ENCODE results near the gene WDR18. TPM values are rescaled to one million over a fixed set of nuclear protein-coding genes. Genes with fewer than 3 reads are reported as not detected.

WDR18 gene
- total RNA-seq, 1 experiment from 2014 or later = 41.1 TPM

DNA sequence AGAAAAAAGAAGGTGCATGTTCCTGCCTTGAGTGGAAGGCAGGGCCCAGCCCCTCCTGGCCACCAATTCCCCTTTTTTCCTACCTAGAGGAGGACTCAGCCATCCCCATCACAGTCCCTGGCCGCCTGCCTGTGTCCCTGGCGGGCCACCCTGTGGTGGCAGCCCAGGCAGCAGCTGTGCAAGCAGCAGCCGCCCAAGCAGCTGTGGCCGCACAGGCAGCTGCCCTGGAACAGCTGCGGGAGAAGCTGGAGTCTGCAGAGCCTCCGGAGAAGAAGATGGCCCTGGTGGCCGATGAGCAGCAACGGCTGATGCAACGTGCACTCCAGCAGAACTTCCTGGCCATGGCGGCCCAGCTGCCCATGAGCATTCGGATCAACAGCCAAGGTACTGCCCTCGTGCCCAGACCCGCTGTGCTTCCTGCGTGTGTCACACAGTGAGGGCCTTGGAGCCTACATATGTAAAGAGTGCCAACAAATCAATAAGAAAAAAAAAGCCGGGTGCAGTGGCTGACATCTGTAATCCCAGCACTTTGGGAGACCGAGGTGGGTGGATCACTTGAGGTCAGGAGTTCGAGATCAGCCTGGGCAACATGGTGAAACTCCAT, 17.6 kb upstream of the WDR18 start:
- no peak overlapping the region for H2AFZ ChIP-seq (ENCODE audit: low read length)
- no peaks in the 10 kb centered on the region for H3K36me3 ChIP-seq (ENCODE audit: insufficient read depth, low read length)
- no peaks in the 10 kb centered on the region for H3K79me2 ChIP-seq (ENCODE audit: low read length)
- no peaks in the 10 kb centered on the region for H3K4me1 ChIP-seq (ENCODE audit: low read length)
- H4K20me1 ChIP-seq (ENCODE audit: insufficient read depth, low read depth, low read length) = no peaks in the 10 kb centered on the region
- peaks cover 6% of the 10 kb centered on the region for H3K9me3 ChIP-seq (ENCODE audit: low read length)
- DNase-seq = no peak
- no peaks in the 10 kb centered on the region for H3K27me3 ChIP-seq (ENCODE audit: low read length)
- no peak overlapping the region for H3K9ac ChIP-seq (ENCODE audit: low read length)
- H3K4me3 ChIP-seq (ENCODE audit: low read length) = no peak overlapping the region
- H3K27ac ChIP-seq (ENCODE audit: low read length) = no peak overlapping the region
- H3K9me2 ChIP-seq (replicated peaks; ENCODE audit: insufficient read depth, low read length) = no peaks in the 10 kb centered on the region
- H3K4me2 ChIP-seq (ENCODE audit: low read depth, low read length, poor library complexity, severe bottlenecking) = no peak overlapping the region

DNA sequence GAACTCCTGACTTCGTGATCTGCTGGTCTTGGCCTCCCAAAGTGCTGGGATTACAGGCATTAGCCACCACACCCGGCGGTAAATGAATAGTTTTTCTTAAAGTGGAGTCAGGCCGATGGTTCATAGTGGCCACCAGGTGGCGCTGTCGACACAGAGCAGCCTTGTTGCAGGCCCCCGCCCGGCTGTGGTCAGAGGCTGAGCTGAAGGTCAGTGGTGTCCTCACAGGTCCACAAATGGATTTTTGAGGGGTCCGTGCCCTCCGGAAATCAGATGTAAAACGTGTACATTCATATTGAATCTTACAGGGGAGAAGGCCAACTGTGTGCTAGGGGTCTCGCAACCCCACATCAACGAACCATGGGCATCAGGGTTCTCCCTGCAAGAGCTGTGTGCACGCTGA, 13.4 kb upstream of the WDR18 start:
- H3K9ac ChIP-seq (ENCODE audit: low read length) = no peak overlapping the region
- no peaks in the 10 kb centered on the region for H4K20me1 ChIP-seq (ENCODE audit: insufficient read depth, low read depth, low read length)
- no peaks in the 10 kb centered on the region for H3K27me3 ChIP-seq (ENCODE audit: low read length)
- H3K27ac ChIP-seq (ENCODE audit: low read length) = no peak overlapping the region
- H3K4me3 ChIP-seq (ENCODE audit: low read length) = no peak overlapping the region
- H3K4me1 ChIP-seq (ENCODE audit: low read length) = no peaks in the 10 kb centered on the region
- peaks cover 6% of the 10 kb centered on the region for H3K9me3 ChIP-seq (ENCODE audit: low read length)
- H3K9me2 ChIP-seq (replicated peaks; ENCODE audit: insufficient read depth, low read length) = no peaks in the 10 kb centered on the region
- H2AFZ ChIP-seq (ENCODE audit: low read length) = no peak overlapping the region
- no peaks in the 10 kb centered on the region for H3K79me2 ChIP-seq (ENCODE audit: low read length)
- H3K4me2 ChIP-seq (ENCODE audit: low read depth, low read length, poor library complexity, severe bottlenecking) = no peak overlapping the region
- H3K36me3 ChIP-seq (ENCODE audit: insufficient read depth, low read length) = no peaks in the 10 kb centered on the region
- DNase-seq = peak; percentile 60

DNA sequence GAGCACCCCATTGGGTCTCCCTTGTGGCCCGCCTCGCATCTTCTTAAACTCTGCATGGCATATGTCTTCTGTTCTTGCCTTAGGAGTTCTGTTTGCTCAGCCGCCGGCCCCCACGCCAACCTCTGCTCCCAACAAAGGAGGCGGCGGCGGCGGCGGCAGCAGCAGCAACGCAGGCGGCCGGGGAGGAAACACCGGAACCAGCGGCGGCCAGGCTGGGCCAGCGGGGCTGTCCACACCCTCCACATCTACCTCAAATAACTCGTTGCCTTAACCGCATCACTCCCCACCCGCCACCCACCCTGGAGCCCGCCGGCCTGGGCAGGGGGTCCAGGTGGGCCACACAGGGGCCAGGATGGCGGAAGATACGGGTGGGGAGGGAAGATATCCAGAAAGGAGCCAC, 12.3 kb upstream of the WDR18 start:
- H3K4me2 ChIP-seq (ENCODE audit: low read depth, low read length, poor library complexity, severe bottlenecking) = no peak overlapping the region
- peaks cover 6% of the 10 kb centered on the region for H3K9me3 ChIP-seq (ENCODE audit: low read length)
- DNase-seq = no peak
- no peaks in the 10 kb centered on the region for H3K27me3 ChIP-seq (ENCODE audit: low read length)
- no peaks in the 10 kb centered on the region for H3K36me3 ChIP-seq (ENCODE audit: insufficient read depth, low read length)
- H2AFZ ChIP-seq (ENCODE audit: low read length) = no peak overlapping the region
- no peak overlapping the region for H3K27ac ChIP-seq (ENCODE audit: low read length)
- H3K9ac ChIP-seq (ENCODE audit: low read length) = no peak overlapping the region
- H3K4me3 ChIP-seq (ENCODE audit: low read length) = no peak overlapping the region
- H3K4me1 ChIP-seq (ENCODE audit: low read length) = no peaks in the 10 kb centered on the region
- no peaks in the 10 kb centered on the region for H3K79me2 ChIP-seq (ENCODE audit: low read length)
- H4K20me1 ChIP-seq (ENCODE audit: insufficient read depth, low read depth, low read length) = no peaks in the 10 kb centered on the region
- no peaks in the 10 kb centered on the region for H3K9me2 ChIP-seq (replicated peaks; ENCODE audit: insufficient read depth, low read length)

DNA sequence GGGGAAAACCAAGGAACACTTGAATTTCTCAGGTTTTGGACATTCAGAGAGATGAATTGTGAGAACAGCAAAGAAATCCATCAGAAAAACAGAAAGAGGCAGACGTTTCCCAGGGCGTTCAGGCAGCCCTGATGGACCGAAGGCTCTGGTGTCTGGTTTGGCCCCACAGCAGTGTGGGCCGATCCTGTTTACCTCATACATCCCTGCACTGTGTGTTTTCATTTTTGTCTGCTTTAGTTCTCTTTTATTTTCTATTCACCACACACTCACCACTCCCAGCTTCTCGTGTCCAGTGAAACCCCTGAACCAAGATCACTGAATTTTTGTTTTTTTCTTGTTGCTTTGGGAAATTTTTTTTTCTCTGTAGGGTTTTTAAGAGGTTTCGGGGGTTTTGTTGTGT, 11.9 kb upstream of the WDR18 start:
- no peak overlapping the region for H3K27ac ChIP-seq (ENCODE audit: low read length)
- H3K4me3 ChIP-seq (ENCODE audit: low read length) = no peak overlapping the region
- DNase-seq = no peak
- no peaks in the 10 kb centered on the region for H4K20me1 ChIP-seq (ENCODE audit: insufficient read depth, low read depth, low read length)
- no peak overlapping the region for H3K4me2 ChIP-seq (ENCODE audit: low read depth, low read length, poor library complexity, severe bottlenecking)
- no peak overlapping the region for H2AFZ ChIP-seq (ENCODE audit: low read length)
- H3K9ac ChIP-seq (ENCODE audit: low read length) = no peak overlapping the region
- no peaks in the 10 kb centered on the region for H3K79me2 ChIP-seq (ENCODE audit: low read length)
- peaks cover 6% of the 10 kb centered on the region for H3K9me3 ChIP-seq (ENCODE audit: low read length)
- H3K9me2 ChIP-seq (replicated peaks; ENCODE audit: insufficient read depth, low read length) = no peaks in the 10 kb centered on the region
- H3K27me3 ChIP-seq (ENCODE audit: low read length) = no peaks in the 10 kb centered on the region
- no peaks in the 10 kb centered on the region for H3K36me3 ChIP-seq (ENCODE audit: insufficient read depth, low read length)
- no peaks in the 10 kb centered on the region for H3K4me1 ChIP-seq (ENCODE audit: low read length)

DNA sequence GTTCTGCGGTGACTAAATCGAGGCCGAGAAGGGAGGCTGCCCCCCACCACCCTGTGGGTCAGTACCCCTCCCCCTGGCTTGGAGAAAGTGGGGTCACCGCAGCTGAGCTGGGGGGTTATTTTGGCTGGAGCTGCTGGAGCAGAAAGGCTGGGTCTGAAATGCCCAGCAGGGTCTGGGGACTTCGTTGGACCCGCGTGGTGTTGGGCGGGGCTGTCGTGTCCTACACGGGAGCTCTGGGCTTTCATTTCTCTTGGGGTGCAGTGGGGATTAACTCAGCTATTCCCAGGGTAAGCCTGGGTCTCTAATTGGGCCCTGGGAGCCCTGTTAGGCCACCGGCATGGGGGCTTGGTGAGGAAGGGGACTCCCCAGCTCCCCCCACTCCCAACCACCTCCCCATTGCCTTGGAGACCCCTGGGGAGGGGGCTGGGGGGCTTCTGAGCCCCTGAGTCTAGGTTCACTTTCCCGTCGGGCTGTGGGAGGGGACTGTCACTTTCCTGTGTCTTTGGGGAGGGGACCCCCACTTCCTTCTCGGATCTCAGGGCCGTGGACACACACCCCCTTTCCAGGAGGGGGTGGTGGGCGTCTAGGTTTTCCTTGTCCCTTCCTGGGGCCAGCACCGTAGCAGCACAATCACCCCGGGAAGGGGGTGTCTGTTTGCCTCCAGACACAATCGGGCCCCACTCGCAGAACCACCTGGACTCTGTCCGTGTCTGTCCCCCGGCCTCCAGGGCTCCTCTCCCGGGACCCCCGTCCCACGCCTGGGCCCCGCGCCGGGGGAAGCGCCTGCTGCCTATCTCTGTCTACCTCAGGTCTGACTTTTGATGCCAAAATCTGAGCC, 10.2 kb upstream of the WDR18 start:
- no peak overlapping the region for H3K4me2 ChIP-seq (ENCODE audit: low read depth, low read length, poor library complexity, severe bottlenecking)
- DNase-seq = no peak
- no peaks in the 10 kb centered on the region for H3K36me3 ChIP-seq (ENCODE audit: insufficient read depth, low read length)
- no peak overlapping the region for H3K4me3 ChIP-seq (ENCODE audit: low read length)
- no peaks in the 10 kb centered on the region for H3K27me3 ChIP-seq (ENCODE audit: low read length)
- no peak overlapping the region for H3K27ac ChIP-seq (ENCODE audit: low read length)
- H3K9me2 ChIP-seq (replicated peaks; ENCODE audit: insufficient read depth, low read length) = no peaks in the 10 kb centered on the region
- no peak overlapping the region for H3K9ac ChIP-seq (ENCODE audit: low read length)
- no peaks in the 10 kb centered on the region for H4K20me1 ChIP-seq (ENCODE audit: insufficient read depth, low read depth, low read length)
- peaks cover 6% of the 10 kb centered on the region for H3K9me3 ChIP-seq (ENCODE audit: low read length)
- H3K4me1 ChIP-seq (ENCODE audit: low read length) = no peaks in the 10 kb centered on the region
- H3K79me2 ChIP-seq (ENCODE audit: low read length) = no peaks in the 10 kb centered on the region
- no peak overlapping the region for H2AFZ ChIP-seq (ENCODE audit: low read length)

DNA sequence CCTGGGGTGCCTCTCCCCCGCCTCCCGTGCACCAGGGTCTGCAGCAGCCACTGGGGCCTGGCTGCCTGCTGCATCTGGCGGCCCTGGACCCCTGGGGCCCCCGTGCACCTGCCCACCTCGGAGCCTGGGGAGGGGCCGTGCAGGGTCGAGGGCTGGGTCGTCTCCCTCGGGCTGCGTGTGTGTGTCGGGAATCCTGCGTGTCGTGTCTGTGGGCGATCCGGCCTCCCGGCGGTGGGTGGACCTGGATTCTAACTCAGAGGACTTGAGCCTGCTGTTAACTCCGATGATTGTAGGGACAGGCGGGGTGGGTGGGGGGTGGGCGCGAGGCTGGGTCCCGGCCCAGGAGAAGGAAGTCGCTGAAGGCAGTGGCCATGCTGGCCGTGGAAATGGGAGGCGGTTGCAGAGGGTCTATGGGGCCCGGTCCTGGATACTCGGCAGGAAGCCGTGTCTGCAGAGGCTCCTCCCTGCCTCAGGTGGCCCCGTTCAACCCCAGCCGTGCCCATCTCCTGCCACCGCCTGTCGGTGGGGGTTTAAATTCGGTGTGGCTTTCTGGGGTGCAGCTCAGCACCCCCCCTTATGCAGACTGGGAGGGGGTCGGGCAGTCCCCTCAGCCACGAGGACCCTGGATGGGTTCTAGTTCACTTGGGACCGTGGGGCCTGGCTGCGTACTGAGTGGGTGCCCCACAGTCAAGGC, 9.4 kb upstream of the WDR18 start:
- Histone ChIP-seq H3K9me2 (replicated peaks; ENCODE audit: insufficient read depth, low read length) (no peaks in the 10 kb centered on the region), H2AFZ (ENCODE audit: low read length) (no peak overlapping the region), H3K4me2 (ENCODE audit: low read depth, low read length, poor library complexity, severe bottlenecking) (no peak overlapping the region), H3K9me3 (ENCODE audit: low read length) (peaks cover 6% of the 10 kb centered on the region), H3K27ac (ENCODE audit: low read length) (no peak overlapping the region), H3K36me3 (ENCODE audit: insufficient read depth, low read length) (no peaks in the 10 kb centered on the region), H3K4me1 (ENCODE audit: low read length) (no peaks in the 10 kb centered on the region), H3K79me2 (ENCODE audit: low read length) (no peaks in the 10 kb centered on the region), H3K4me3 (ENCODE audit: low read length) (no peak overlapping the region), H4K20me1 (ENCODE audit: insufficient read depth, low read depth, low read length) (no peaks in the 10 kb centered on the region), H3K9ac (ENCODE audit: low read length) (no peak overlapping the region), H3K27me3 (ENCODE audit: low read length) (no peaks in the 10 kb centered on the region)
- no peak for DNase-seq

DNA sequence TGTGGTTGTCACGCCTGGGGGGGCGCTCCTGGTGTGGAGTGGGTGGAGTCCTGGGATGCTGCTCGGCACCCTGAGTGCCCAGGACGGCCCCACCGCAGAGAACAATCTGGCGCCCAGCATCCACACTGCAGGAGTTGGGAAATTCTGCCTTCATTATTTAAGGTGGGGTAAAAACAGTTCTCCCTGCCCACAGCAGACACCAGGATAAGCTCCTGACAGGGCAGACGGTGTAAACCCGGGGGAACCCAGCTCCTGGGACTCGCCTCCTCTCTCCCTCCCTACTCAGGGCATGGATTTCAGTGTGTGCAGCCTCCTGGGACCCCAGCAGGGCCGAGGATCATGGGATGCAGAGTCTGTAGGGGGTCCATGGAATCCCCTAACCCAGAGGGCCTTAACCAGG, 7.7 kb upstream of the WDR18 start:
- Histone ChIP-seq H4K20me1 (ENCODE audit: insufficient read depth, low read depth, low read length) (no peaks in the 10 kb centered on the region), H3K9me3 (ENCODE audit: low read length) (no peaks in the 10 kb centered on the region; the same call in 1 of the 2 replicates), H3K4me3 (ENCODE audit: low read length) (no peak overlapping the region), H3K4me1 (ENCODE audit: low read length) (no peaks in the 10 kb centered on the region), H3K9ac (ENCODE audit: low read length) (no peak overlapping the region), H3K27me3 (ENCODE audit: low read length) (no peaks in the 10 kb centered on the region), H3K4me2 (ENCODE audit: low read depth, low read length, poor library complexity, severe bottlenecking) (no peak overlapping the region), H3K27ac (ENCODE audit: low read length) (no peak overlapping the region), H3K36me3 (ENCODE audit: insufficient read depth, low read length) (no peaks in the 10 kb centered on the region), H3K79me2 (ENCODE audit: low read length) (no peaks in the 10 kb centered on the region), H2AFZ (ENCODE audit: low read length) (no peak overlapping the region), H3K9me2 (replicated peaks; ENCODE audit: insufficient read depth, low read length) (no peaks in the 10 kb centered on the region)
- DNase-seq = no peak

DNA sequence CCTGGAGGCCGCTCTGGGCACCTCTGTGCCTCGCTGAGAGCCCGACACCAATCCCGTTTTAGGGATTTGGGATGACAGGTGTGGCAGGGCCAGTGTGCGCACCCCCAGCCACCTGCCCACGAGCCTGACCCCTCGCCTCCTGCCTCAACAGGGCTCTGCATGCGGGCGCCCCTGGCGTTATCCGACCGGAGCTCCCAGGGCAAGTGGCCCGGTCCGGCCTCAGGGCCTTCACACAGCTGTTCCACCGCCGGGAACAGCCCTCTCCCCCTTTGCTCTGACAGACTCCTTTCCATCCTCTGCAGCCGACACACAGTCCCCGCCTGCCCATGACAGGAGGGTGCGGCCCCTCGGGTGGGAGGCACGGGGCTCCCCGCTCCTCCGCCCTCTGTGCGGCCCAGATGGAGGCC, 7.1 kb upstream of the WDR18 start:
- H3K79me2 ChIP-seq (ENCODE audit: low read length) = no peaks in the 10 kb centered on the region
- H3K27ac ChIP-seq (ENCODE audit: low read length) = no peak overlapping the region
- H2AFZ ChIP-seq (ENCODE audit: low read length) = no peak overlapping the region
- no peaks in the 10 kb centered on the region for H3K9me2 ChIP-seq (replicated peaks; ENCODE audit: insufficient read depth, low read length)
- H3K9ac ChIP-seq (ENCODE audit: low read length) = no peak overlapping the region
- no peaks in the 10 kb centered on the region for H3K9me3 ChIP-seq (ENCODE audit: low read length)
- H3K36me3 ChIP-seq (ENCODE audit: insufficient read depth, low read length) = no peaks in the 10 kb centered on the region
- no peak overlapping the region for H3K4me3 ChIP-seq (ENCODE audit: low read length)
- DNase-seq = no peak
- H4K20me1 ChIP-seq (ENCODE audit: insufficient read depth, low read depth, low read length) = no peaks in the 10 kb centered on the region
- no peak overlapping the region for H3K4me2 ChIP-seq (ENCODE audit: low read depth, low read length, poor library complexity, severe bottlenecking)
- no peaks in the 10 kb centered on the region for H3K27me3 ChIP-seq (ENCODE audit: low read length)
- no peaks in the 10 kb centered on the region for H3K4me1 ChIP-seq (ENCODE audit: low read length)

Data from Karpas-422 (cell line).